Heart left ventricle (tissue), 16 donors: Measurements from ENCODE around the gene DAZAP1. TPM values are rescaled to one million over a fixed set of nuclear protein-coding genes. Genes with fewer than 3 reads are reported as not detected.

Experiments
- ATAC-seq, 4 donors: fragments of 200-7000 bp; cut with Tn5 transposase; one replicate each; pipeline ENCODE4 v1.9.1; 2020 to 2022; ENCODE audit warnings: moderate library complexity in 4 of 4, mild to moderate bottlenecking in 3 of 4, moderate number of reproducible peaks in 1 of 4
- DNase-seq, 5 donors: peaks; one replicate each; pipeline ENCODE4 v3.0.0-alpha.2; 2020
- H3K27ac ChIP-seq, 12 donors: fragments of 200-600 bp; sonication (generic) in 4 of 12; one replicate each; pipeline versions ENCODE4 v1.5.0 to v1.8.0; 2016 to 2022; ENCODE audit warnings: mild to moderate bottlenecking in 2 of 12
- H3K27me3 ChIP-seq, 9 donors: fragments of 200-600 bp; sonication (generic) in 2 of 9; one replicate each; pipeline versions ENCODE4 v1.5.1 to v1.8.0; 2016 to 2022; ENCODE audit warnings: mild to moderate bottlenecking in 3 of 9
- H3K36me3 ChIP-seq, 9 donors: fragments of 200-600 bp; sonication (generic) in 2 of 9; one replicate each; pipeline versions ENCODE4 v1.5.0 to v1.8.0; 2018 to 2022; ENCODE audit warnings: mild to moderate bottlenecking in 2 of 9
- H3K4me1 ChIP-seq, 12 donors: fragments of 200-600 bp; sonication (generic) in 4 of 12; one replicate each; pipeline versions ENCODE4 v1.5.0 to v1.8.0; 2016 to 2022; ENCODE audit warnings: mild to moderate bottlenecking in 3 of 12
- H3K4me3 ChIP-seq, 12 donors: fragments of 200-600 bp; sonication (generic) in 4 of 12; one replicate each; pipeline versions ENCODE4 v1.5.0 to v1.8.0; 2017 to 2022; ENCODE audit warnings: mild to moderate bottlenecking in 9 of 12, moderate library complexity in 4 of 12
- H3K9me3 ChIP-seq, 12 donors: fragments of 200-600 bp; sonication (generic) in 4 of 12; one replicate each; pipeline versions ENCODE4 v1.5.0 to v1.8.0; 2016 to 2022; ENCODE audit warnings: mild to moderate bottlenecking in 1 of 12
- POLR2A ChIP-seq, 2 donors: fragments of 450-650 bp; IDR thresholded peaks; one replicate each; pipeline ENCODE4 v1.6.1; 2017; ENCODE audit warnings: antibody characterized with exemption in 2 of 2, mild to moderate bottlenecking in 2 of 2, moderate library complexity in 2 of 2
- WGBS, 4 donors: extraction: QIAGEN DNeasy Blood & Tissue Kit in 2 of 4; methylation state at CpG; one replicate each; pipeline versions ENCODE4 v1.1.5 to v1.1.7; 2013 to 2018; 5-methylcytosine and 5-hydroxymethylcytosine counted together
- intact Hi-C, 10 donors: fragments of 100-400 bp; cut with DNase I; formaldehyde crosslinking; loops; one replicate each; pipeline versions ENCODE4 v1.11.1 to v1.14.2; 2022
- polyA plus RNA-seq, 2 donors: library from polyadenylated mRNA; stranded (reverse); fragments of 200-250 nt; gene quantifications; one replicate each; pipeline ENCODE4 v1.2.3, GENCODE V29; 2013
- total RNA-seq, 9 donors: library from RNA; depleted of rRNA in 2 of 9; stranded (reverse); fragments of >200 nt in 2 of 9; fragmentation: NEBNext Ultra II Directional in 3 of 9; extraction: Animal tissue kit (Norgen Biotek cat#: 25700) in 3 of 9; gene quantifications; one replicate each; pipeline versions ENCODE4 v1.1.0 to v1.2.4, GENCODE V29; 2016 to 2023
- TF ChIP-seq, protein P1 (sequence below), 12 donors: fragments of 200-600 bp; sonication (generic) in 4 of 12; IDR thresholded peaks; one replicate each; pipeline versions ENCODE4 v1.5.0 to v1.8.0; 2018 to 2022; ENCODE audit warnings: antibody characterized with exemption in 12 of 12, mild to moderate bottlenecking in 5 of 12
- donor health status: ischemic (EF 13 %, LVEDD 7.1; RV severe dilation, severe dysfunction).
- donor health status: healthy with polysubstance abuse.
- donor health status: DM: no; HTN: yes; CAD: no.
- donor health status: DM: no; HTN: no; CAD: no.
- donor health status: ischemic (EF 25% LVEDD 6.9; RV normal size, moderate dysfunction).
- donor health status: ischemic (EF 25% LVEDD 5.7; RV mildly dilated, moderate dysfunction).
- donor health status: healthy.
- donor health status: DM: yes; HTN: yes; CAD: no.
- donor health status: ischemic (EF 35%, LVEDD 5.7; RV mildly dilated, moderate dysfunction).
- donor health status: nonischemic (EF 11% LVEDD 7.7; RV severe dilation, severe dysfunction).
- donor health status: DM: yes; HTN: yes; CAD: no.
- donor health status: PGD.
- donor health status: ischemic (EF 29% LVEDD 5.4; RV normal size, mild dysfunction).
- donor health status: nonischemic (EF 23%, LVEDD 6.1; RV moderate dilation, normal function).

Gene DAZAP1
- total and polyA plus RNA-seq, 11 donors: 36.8 to 128 (median 78.5) TPM

GRCh38 chr19:1431759-1432506 lies 24.5 kb downstream of the DAZAP1 start:
- no peak for DNase-seq
- TF ChIP-seq POLR2A (IDR thresholded peaks at IDR 0.05): no peak
- TF ChIP-seq, protein P1, sequence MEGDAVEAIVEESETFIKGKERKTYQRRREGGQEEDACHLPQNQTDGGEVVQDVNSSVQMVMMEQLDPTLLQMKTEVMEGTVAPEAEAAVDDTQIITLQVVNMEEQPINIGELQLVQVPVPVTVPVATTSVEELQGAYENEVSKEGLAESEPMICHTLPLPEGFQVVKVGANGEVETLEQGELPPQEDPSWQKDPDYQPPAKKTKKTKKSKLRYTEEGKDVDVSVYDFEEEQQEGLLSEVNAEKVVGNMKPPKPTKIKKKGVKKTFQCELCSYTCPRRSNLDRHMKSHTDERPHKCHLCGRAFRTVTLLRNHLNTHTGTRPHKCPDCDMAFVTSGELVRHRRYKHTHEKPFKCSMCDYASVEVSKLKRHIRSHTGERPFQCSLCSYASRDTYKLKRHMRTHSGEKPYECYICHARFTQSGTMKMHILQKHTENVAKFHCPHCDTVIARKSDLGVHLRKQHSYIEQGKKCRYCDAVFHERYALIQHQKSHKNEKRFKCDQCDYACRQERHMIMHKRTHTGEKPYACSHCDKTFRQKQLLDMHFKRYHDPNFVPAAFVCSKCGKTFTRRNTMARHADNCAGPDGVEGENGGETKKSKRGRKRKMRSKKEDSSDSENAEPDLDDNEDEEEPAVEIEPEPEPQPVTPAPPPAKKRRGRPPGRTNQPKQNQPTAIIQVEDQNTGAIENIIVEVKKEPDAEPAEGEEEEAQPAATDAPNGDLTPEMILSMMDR (IDR thresholded peaks at IDR 0.05): no peak
- no peak overlapping the region for H3K4me3 ChIP-seq

DNA sequence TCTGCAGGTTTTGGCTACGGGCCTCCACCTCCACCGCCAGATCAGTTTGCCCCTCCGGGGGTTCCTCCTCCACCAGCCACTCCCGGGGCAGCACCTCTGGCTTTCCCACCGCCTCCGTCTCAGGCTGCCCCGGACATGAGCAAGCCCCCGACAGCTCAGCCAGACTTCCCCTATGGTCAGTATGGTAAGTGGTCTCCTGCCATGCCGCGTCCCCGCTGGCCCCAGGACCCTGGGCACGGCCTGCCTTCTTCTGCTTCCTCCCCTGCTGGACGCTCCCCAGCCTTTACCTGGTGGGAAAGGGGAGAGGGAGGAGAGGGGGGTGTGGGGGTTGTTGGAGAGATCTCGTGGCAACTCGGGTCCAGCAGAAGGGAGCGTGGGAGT lies 25.1 kb downstream of the DAZAP1 start:
- no peak for TF ChIP-seq POLR2A (IDR thresholded peaks at IDR 0.05)
- TF ChIP-seq, protein P1 (IDR thresholded peaks at IDR 0.05): no peak
- Histone ChIP-seq H3K4me3 (no peak overlapping the region), H3K27ac (no peak overlapping the region), H3K27me3 (no peaks in the 10 kb centered on the region), H3K36me3 (peaks cover 0 to 82% (median 78%) of the 10 kb centered on the region in 9 donors), H3K9me3 (no peaks in the 10 kb centered on the region), H3K4me1 (peaks cover 0 to 24% (median 3%) of the 10 kb centered on the region in 12 donors)
- DNase-seq: no peak
- 90 to 95% (median 93%) methylated on average over 16 of the region's 16 CpGs for WGBS, 4 donors
- ATAC-seq: no peak
- intact Hi-C loops: no loop called here

More at GRCh38 chr19:1431759-1432506, 24.5 kb downstream of the DAZAP1 start:
- intact Hi-C loops: no loop called here
- Histone ChIP-seq H3K27ac (no peak overlapping the region), H3K27me3 (no peaks in the 10 kb centered on the region), H3K4me1 (peaks cover 0 to 28% (median 3%) of the 10 kb centered on the region in 12 donors), H3K9me3 (no peaks in the 10 kb centered on the region), H3K36me3 (peaks cover 0 to 87% (median 82%) of the 10 kb centered on the region in 9 donors)
- ATAC-seq: no peak
- 89 to 94% (median 91%) methylated on average over 20 to 24 of the region's 24 CpGs for WGBS, 4 donors

DNA sequence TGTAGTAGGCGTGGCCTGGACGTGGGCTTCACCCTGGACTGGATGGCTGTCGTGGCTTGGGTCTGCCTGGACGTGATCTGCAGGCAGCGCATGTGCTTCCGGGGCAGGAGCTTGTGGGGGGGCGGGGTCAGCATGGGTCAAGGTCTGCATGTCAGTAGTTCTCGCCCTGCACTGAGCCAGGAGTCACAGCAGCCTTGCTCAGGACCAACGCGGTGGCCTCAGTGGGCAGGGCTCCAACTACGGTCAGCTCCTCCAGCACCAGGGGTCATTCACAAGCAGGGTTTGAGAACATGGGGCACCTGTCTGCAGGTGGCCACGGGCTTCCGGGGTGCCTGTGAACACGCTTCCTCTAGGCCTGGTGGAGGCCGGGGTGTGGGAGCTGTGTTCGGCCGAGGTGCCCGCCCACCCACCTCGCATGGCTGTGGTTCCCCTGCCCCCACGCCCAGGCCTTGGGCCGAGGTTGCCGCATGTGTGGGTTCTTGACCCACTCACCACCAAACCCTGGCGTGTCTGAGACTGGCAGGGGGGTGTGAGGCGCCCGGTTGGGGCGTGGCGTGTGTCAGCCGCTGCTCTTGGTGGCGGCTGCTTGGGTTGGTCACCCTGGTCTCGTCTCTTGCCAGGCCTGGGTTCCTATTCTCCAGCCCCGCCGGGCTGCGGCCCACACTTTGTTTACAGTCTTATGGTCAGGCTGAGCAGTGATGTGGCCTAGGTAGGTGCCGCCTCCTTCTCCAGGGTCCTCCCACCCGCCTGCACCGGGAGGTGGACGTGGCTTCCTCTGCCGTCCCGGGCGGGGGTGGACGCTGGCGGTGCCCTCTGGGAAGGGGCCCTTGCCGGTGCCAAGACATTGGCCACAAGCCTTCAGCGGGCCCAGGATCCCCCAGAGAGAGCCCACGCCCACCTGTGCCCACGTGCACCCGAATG lies 26.0 kb downstream of the DAZAP1 start:
- ATAC-seq: no peak
- intact Hi-C loops: no loop called here
- H3K27ac ChIP-seq: no peak overlapping the region

More for the DNA sequence above, 26.0 kb downstream of the DAZAP1 start:
- peaks cover 0 to 27% (median 7%) of the 10 kb centered on the region in 12 donors for H3K4me1 ChIP-seq
- no peak for DNase-seq
- no peak overlapping the region for H3K4me3 ChIP-seq
- TF ChIP-seq, protein P1 (IDR thresholded peaks at IDR 0.05): no peak
- TF ChIP-seq POLR2A (IDR thresholded peaks at IDR 0.05): no peak
- H3K27me3 ChIP-seq: no peaks in the 10 kb centered on the region
- peaks cover 0 to 75% (median 69%) of the 10 kb centered on the region in 9 donors for H3K36me3 ChIP-seq
- H3K9me3 ChIP-seq: no peaks in the 10 kb centered on the region
- 85 to 88% (median 87%) methylated on average over 29 to 47 of the region's 47 CpGs for WGBS, 4 donors
